Stimulated activated CD8-positive, alpha-beta memory T cell treated with anti-CD3 and anti-CD28 coated beads, Interleukin-7, amount 100 ng/mL, for 48 hours (primary cell): Measurements from ENCODE around the gene OPN1LW.
"Not testable (repeated sequence)": the region's sequence is repeated elsewhere in the genome, so short reads cannot be mapped to it uniquely, and the experiment has no call there.

Experiments used
- DNase-seq, 2 donors: peaks; one replicate each; pipeline ENCODE4 v3.0.0-alpha.2; 2020; ENCODE audit warnings: low read depth in 1 of 2; ENCODE audit errors: extremely low read depth in 1 of 2

OPN1LW gene

GRCh38 chrX:154144010-154144409 is at the start of gene OPN1LW:
TSS of gene OPN1LW (plus strand) at chrX:154144243. CDS start at chrX:154144284, 41 bp downstream.
- not testable (repeated sequence) for DNase-seq

DNA sequence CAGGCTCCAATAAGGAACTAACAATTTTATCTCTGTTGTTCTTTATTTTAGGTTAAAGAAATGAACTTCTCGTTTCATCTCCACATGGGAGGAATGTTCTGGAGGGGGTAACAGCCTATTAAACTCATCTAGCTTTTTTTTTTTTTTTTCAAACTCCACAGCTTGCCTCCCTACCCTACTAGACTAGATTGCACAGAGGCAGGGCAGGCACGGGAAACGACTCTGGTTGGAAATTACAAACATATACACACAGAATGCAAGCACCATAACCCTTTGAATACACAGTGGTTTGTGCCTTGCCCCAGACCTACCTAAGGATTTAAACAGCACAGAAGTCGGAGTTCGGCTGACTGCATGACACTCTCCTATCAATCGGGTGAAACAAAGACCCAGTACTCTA is 49.2 kb upstream of the OPN1LW start:
- no peak for DNase-seq

GRCh38 chrX:154096140-154097002 is 47.7 kb upstream of the OPN1LW start:
- no peak for DNase-seq

DNA sequence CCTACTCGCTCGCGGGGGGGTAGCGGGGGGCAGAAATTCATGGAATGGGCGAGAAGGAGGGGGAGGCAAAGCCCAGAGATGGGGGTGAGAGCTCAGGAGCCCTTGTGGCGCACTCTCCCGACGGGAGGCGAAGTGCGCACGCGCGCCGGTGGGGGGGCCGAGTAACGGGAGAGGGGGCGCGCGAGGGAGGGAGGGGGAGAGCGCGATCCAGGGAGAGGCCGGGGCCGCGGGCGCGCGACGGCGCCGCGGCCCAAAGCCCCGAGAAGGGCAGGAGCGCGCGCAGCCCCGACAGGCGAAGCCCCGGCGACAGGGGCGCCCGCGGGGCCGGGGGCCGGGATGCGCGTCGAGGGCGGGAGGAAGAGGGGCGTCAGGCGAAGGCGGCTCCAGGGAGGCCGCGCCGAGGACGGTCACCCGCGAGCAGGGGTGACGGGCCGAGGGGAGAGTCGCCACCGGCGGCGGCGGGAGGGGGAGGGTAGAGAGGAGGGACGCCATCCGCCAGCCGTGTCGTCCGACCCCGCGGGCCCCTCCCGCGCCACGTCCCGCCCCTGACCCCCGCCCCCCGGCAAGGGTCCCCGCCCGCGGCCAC is 46.9 kb upstream of the OPN1LW start:
- DNase-seq = peak; percentile 16 to 34

GRCh38 chrX:154097589-154098541 is 46.2 kb upstream of the OPN1LW start, which contains the start of gene MECP2:
TSS of gene MECP2 (minus strand) at chrX:154097717.
- DNase-seq = peak; percentile 81 to 85

DNA sequence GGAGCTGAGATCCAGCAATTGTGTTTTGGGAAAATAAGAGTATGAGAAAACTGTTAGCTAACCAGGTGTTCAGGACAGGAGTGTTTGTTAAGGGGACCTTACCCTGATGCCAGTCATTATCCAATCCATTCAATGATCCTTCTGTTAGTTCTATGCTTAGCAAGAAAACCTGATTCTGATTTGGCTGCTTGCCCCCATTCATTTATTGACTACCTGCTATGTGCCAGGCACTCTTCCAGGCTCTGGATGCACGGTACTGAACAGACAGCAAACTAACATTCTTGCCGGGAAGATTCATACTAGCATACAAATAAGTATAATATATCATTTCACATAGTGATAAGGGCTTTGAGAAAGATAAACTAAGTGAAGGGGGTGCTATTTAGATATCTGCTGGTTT is 45.5 kb upstream of the OPN1LW start:
- DNase-seq = no peak

GRCh38 chrX:154113729-154114128 is 30.3 kb upstream of the OPN1LW start:
- no peak for DNase-seq

- DNase-seq = no peak
Observed at GRCh38 chrX:154114652-154115051, 29.4 kb upstream of the OPN1LW start.

GRCh38 chrX:154115071-154115470 is 29.0 kb upstream of the OPN1LW start:
- no peak for DNase-seq

GRCh38 chrX:154115750-154116149 is 28.3 kb upstream of the OPN1LW start:
- DNase-seq = no peak

GRCh38 chrX:154116426-154117211 is 27.4 kb upstream of the OPN1LW start:
- no peak for DNase-seq

DNA sequence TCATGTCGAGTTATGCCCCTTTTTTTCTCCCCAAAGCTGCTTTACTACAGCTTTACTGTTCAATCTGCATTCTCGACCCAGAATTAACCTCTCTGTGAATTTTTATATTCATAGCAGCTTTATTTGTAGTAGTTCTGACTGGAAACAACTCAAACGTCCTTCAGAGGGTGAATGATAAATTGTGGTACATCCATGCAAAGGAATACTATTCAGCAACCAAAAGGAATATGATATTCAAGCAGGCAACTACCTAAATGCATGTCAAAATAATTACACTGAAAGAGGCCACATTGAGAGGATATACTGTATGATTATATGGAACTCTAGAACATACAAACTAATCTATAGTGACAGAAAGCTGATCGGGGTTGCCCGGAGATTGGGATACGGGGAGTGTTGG is 26.5 kb upstream of the OPN1LW start:
- DNase-seq = no peak

DNA sequence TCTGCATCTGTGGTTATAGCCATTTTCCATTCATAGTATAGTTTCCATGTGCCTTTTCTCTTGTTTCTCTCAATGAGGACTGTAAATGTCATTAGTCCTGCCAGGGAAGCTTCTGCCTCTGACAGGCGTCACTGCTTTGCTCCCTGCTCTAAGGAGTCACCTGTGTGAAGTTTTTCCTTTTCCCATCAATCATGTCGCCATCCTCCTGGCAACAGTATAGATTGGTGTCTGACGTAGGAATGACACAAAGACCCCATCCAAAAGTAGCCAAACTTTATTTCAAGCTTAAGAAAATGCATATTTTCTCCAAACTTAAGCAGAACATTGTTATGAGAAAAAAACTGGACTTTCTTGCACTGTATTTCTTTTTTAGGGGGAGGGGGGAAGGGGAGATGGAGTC is 23.5 kb upstream of the OPN1LW start:
- no peak for DNase-seq

GRCh38 chrX:154121207-154121606 is 22.8 kb upstream of the OPN1LW start:
- no peak for DNase-seq

DNA sequence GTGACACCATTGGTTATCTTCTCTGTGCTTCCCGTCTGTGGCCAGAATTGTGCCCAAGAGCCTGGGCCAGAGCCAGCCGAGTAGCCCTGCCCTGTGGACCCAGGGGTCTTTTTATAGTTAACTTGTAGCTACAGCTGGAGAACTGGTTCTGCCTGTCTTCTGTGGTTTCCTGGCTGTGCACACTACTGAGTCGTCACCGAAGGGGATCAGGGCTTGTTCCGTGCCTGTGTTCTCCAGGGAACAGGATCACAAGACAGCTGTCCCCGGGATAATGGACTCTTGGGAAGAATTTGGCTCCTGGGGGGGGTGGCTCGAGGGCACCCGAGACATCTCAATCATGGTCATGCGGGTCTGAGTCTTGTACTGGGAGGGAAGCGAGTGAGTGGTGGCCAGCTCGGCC is 22.1 kb upstream of the OPN1LW start:
- no peak for DNase-seq

GRCh38 chrX:154123241-154124219 is 20.5 kb upstream of the OPN1LW start:
- DNase-seq = peak in 1 of 2 donors; percentile 3

DNA sequence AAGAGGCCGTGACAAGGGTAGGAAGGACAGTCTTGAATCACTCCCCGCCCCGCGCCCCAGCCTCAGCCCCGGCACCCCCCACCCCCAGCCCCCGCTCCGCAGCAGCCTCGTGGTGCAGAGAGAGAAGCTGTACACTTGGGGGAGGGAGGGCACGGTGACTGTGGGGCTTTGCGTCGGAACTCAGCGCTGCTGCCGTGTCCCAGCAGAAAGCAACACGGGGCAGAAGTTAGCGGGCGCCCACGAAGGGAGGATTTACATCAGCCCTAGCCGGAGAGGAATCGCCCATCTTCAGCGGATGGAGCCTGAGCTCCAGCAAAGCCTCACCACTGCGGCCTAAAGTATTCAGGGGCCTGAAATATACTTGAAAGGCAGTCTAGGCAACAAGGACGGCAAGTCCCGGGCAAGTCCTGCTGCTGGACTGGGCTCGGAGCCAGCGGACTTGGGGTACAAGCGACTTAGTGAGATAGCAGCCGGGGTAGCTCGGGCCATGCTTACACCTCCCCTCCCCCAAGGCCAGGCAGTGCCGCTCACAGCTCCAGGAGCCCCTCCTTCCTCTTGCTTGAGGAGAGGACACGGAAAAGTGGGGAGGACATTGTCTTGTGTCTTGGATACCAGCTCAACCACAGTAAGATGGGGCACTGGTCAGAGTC is 18.5 kb upstream of the OPN1LW start:
- DNase-seq = no peak

DNA sequence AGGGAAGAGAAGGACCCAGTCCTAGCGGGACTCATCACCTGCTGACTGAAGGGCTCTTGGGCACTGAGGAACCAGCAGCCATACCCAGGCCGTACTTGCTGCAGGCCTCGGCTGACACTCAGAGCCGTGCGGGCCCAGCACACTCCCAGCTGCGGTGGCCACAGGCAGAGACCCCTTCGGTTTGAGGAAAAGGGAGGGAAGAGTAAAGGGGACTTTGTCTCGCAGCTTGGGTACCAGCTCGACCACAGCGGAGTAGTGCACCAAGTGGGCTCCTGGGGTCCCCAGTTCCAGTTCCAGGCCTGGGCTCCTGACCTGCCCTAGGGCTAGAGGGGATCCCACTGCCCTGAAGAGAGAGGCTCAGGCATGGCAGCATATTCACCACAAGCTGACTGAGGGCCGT is 17.9 kb upstream of the OPN1LW start:
- DNase-seq = no peak

- no peak for DNase-seq
Observed at GRCh38 chrX:154131955-154132354, 12.1 kb upstream of the OPN1LW start.
